Mononuclear cell (primary cell): Measurements from ENCODE around the gene MLKL. TPM values are rescaled to one million over a fixed set of nuclear protein-coding genes. Genes with fewer than 3 reads are reported as not detected.

Experiments used
- H3K27me3 ChIP-seq: 2 replicates; pipeline ENCODE4 v1.6.0; 2011; ENCODE audit warnings: low read length, control low read depth; ENCODE audit not compliant: insufficient read depth
- H3K4me1 ChIP-seq: 2 replicates; pipeline ENCODE4 v1.5.1; 2011; ENCODE audit warnings: mild to moderate bottlenecking, low read length, control low read depth; ENCODE audit not compliant: insufficient read depth
- H3K4me3 ChIP-seq: 2 replicates; pipeline ENCODE4 v1.5.1; 2011; ENCODE audit warnings: mild to moderate bottlenecking, low read length, moderate library complexity
- H3K9me3 ChIP-seq: 2 replicates; pipeline ENCODE4 v1.5.1; 2011; ENCODE audit warnings: low read depth, mild to moderate bottlenecking, control low read depth, low read length
- total RNA-seq: library from RNA; depleted of rRNA; stranded (reverse); fragments of >200 nt; gene quantifications from one replicate; pipeline ENCODE4 v1.2.3, GENCODE V29; 2012

The MLKL gene
- total RNA-seq, 1 donor, result 17.6 TPM

- Histone ChIP-seq H3K9me3 (no peaks in the 10 kb centered on the region), H3K4me3 (no peak overlapping the region), H3K27me3 (no peaks in the 10 kb centered on the region), H3K4me1 (no peaks in the 10 kb centered on the region)
Observed at GRCh38 chr16:74737521-74737920, 36.9 kb upstream of the MLKL start.

- H3K4me3 ChIP-seq, result no peak overlapping the region
- no peaks in the 10 kb centered on the region for H3K9me3 ChIP-seq
- no peaks in the 10 kb centered on the region for H3K27me3 ChIP-seq
- no peaks in the 10 kb centered on the region for H3K4me1 ChIP-seq
Observed at GRCh38 chr16:74736531-74737157, 36.0 kb upstream of the MLKL start.

GRCh38 chr16:74735554-74735953 lies 34.9 kb upstream of the MLKL start:
- Histone ChIP-seq H3K9me3 (no peaks in the 10 kb centered on the region), H3K4me3 (no peak overlapping the region), H3K4me1 (no peaks in the 10 kb centered on the region), H3K27me3 (no peaks in the 10 kb centered on the region)

GRCh38 chr16:74735162-74735452 lies 34.4 kb upstream of the MLKL start:
- Histone ChIP-seq H3K9me3 (no peaks in the 10 kb centered on the region), H3K4me3 (no peak overlapping the region), H3K4me1 (no peaks in the 10 kb centered on the region), H3K27me3 (no peaks in the 10 kb centered on the region)

- no peak overlapping the region for H3K4me3 ChIP-seq
- H3K9me3 ChIP-seq, result no peaks in the 10 kb centered on the region
- no peaks in the 10 kb centered on the region for H3K4me1 ChIP-seq
- no peaks in the 10 kb centered on the region for H3K27me3 ChIP-seq
Observed at GRCh38 chr16:74734361-74735161, 33.9 kb upstream of the MLKL start.

- Histone ChIP-seq H3K4me3 (no peak overlapping the region), H3K9me3 (no peaks in the 10 kb centered on the region), H3K4me1 (no peaks in the 10 kb centered on the region), H3K27me3 (no peaks in the 10 kb centered on the region)
Observed at GRCh38 chr16:74732707-74733350, 32.2 kb upstream of the MLKL start.

GRCh38 chr16:74731853-74732477 lies 31.3 kb upstream of the MLKL start:
- H3K27me3 ChIP-seq, result no peaks in the 10 kb centered on the region
- no peak overlapping the region for H3K4me3 ChIP-seq
- H3K9me3 ChIP-seq, result no peaks in the 10 kb centered on the region
- H3K4me1 ChIP-seq, result no peaks in the 10 kb centered on the region

GRCh38 chr16:74729783-74730683 lies 29.4 kb upstream of the MLKL start:
- Histone ChIP-seq H3K4me3 (no peak overlapping the region), H3K9me3 (no peaks in the 10 kb centered on the region), H3K27me3 (no peaks in the 10 kb centered on the region), H3K4me1 (no peaks in the 10 kb centered on the region)

GRCh38 chr16:74727903-74728302 lies 27.2 kb upstream of the MLKL start:
- H3K4me1 ChIP-seq, result no peaks in the 10 kb centered on the region
- no peak overlapping the region for H3K4me3 ChIP-seq
- H3K9me3 ChIP-seq, result no peaks in the 10 kb centered on the region
- no peaks in the 10 kb centered on the region for H3K27me3 ChIP-seq

GRCh38 chr16:74726716-74727115 lies 26.1 kb upstream of the MLKL start:
- Histone ChIP-seq H3K4me3 (no peak overlapping the region), H3K27me3 (no peaks in the 10 kb centered on the region), H3K9me3 (no peaks in the 10 kb centered on the region), H3K4me1 (no peaks in the 10 kb centered on the region)

GRCh38 chr16:74725651-74726455 lies 25.2 kb upstream of the MLKL start:
- Histone ChIP-seq H3K4me3 (no peak overlapping the region), H3K9me3 (no peaks in the 10 kb centered on the region), H3K27me3 (no peaks in the 10 kb centered on the region), H3K4me1 (no peaks in the 10 kb centered on the region)

GRCh38 chr16:74724820-74725549 lies 24.3 kb upstream of the MLKL start:
- H3K4me1 ChIP-seq, result no peaks in the 10 kb centered on the region
- no peak overlapping the region for H3K4me3 ChIP-seq
- no peaks in the 10 kb centered on the region for H3K9me3 ChIP-seq
- no peaks in the 10 kb centered on the region for H3K27me3 ChIP-seq

- Histone ChIP-seq H3K4me3 (no peak overlapping the region), H3K4me1 (no peaks in the 10 kb centered on the region), H3K9me3 (no peaks in the 10 kb centered on the region), H3K27me3 (no peaks in the 10 kb centered on the region)
Observed at GRCh38 chr16:74723256-74723655, 22.6 kb upstream of the MLKL start.
